OCI-LY3 (cell line): ENCODE data around the gene KLK12.

Experiments used
- H2AFZ ChIP-seq: fragments of 200-600, 300-600 bp; shearing (Covaris generic); 2 replicates; pipeline ENCODE4 v1.6.0; 2014; ENCODE audit warnings: antibody characterized with exemption, low read depth, low read length
- H3K27ac ChIP-seq: fragments of 200-600, 300-600 bp; sonication (generic); 2 replicates; pipeline ENCODE4 v1.5.1; 2014; ENCODE audit warnings: mild to moderate bottlenecking, low read length, moderate library complexity, mixed read lengths
- H3K27me3 ChIP-seq: fragments of 200-600, 300-600 bp; sonication (generic); 2 replicates; pipeline ENCODE4 v1.6.1; 2014; ENCODE audit warnings: low read depth, low read length, mixed read lengths
- H3K36me3 ChIP-seq: fragments of 200-600, 300-600 bp; sonication (generic); replicated peaks from 2 replicates; pipeline ENCODE3; 2014; ENCODE audit warnings: low read depth, low read length, mixed read lengths
- H3K4me1 ChIP-seq: fragments of 300-600, 200-600 bp; sonication (generic); 2 replicates; pipeline ENCODE4 v1.6.1; 2014; ENCODE audit warnings: low read length, mixed read lengths
- H3K4me2 ChIP-seq: fragments of 200-600, 300-600 bp; sonication (generic); 2 replicates; pipeline ENCODE4 v1.6.1; 2014; ENCODE audit warnings: low read length, mixed read lengths
- H3K4me3 ChIP-seq: fragments of 300-600, 200-600 bp; sonication (generic); 2 replicates; pipeline ENCODE4 v1.5.1; 2014; ENCODE audit warnings: antibody characterized with exemption, mild to moderate bottlenecking, low read length, moderate library complexity
- H3K79me2 ChIP-seq: fragments of 300-600, 200-600 bp; shearing (Covaris generic); 2 replicates; pipeline ENCODE4 v1.6.1; 2014; ENCODE audit warnings: mild to moderate bottlenecking, low read length, mixed read lengths
- H3K9ac ChIP-seq: fragments of 300-600, 200-600 bp; shearing (Covaris generic); 2 replicates; pipeline ENCODE4 v1.6.0; 2014; ENCODE audit warnings: mild to moderate bottlenecking, low read length, moderate library complexity
- H3K9me3 ChIP-seq: fragments of 200-600, 300-600 bp; shearing (Covaris generic); 2 replicates; pipeline ENCODE4 v1.6.1; 2014; ENCODE audit warnings: low read length, mixed read lengths; ENCODE audit not compliant: insufficient read depth
- H4K20me1 ChIP-seq: fragments of 200-600, 300-600 bp; sonication (generic); 2 replicates; pipeline ENCODE4 v1.6.1; 2016; ENCODE audit warnings: low read length, mixed read lengths; ENCODE audit not compliant: insufficient read depth
- CTCF ChIP-seq: fragments of 200-600, 300-600 bp; sonication (generic); IDR thresholded peaks from 2 replicates; pipeline ENCODE4 v1.5.1; 2014; ENCODE audit warnings: antibody characterized with exemption, low read length, low read depth
- EZH2phosphoT487 ChIP-seq: fragments of 200-600 bp; shearing (Covaris generic); IDR thresholded peaks from 2 replicates; pipeline ENCODE4 v1.6.1; 2018; ENCODE audit warnings: antibody characterized with exemption, mixed run types, low read depth

Gene KLK12

GRCh38 chr19:51064534-51065220 lies 29.9 kb upstream of the KLK12 start, which contains the start of gene KLK13:
TSS of gene KLK13 (minus strand) at chr19:51065092. CDS start at chr19:51065067, 25 bp downstream.
- no peaks in the 10 kb centered on the region for H3K79me2 ChIP-seq
- no peak within 1 kb of the TSS for H3K9ac ChIP-seq
- H3K9me3 ChIP-seq: no peaks in the 10 kb centered on the region
- peaks cover 36% of the 10 kb centered on the region for H3K27me3 ChIP-seq
- no peak within 1 kb of the TSS for H3K4me3 ChIP-seq
- no peaks in the 10 kb centered on the region for H3K4me1 ChIP-seq
- TF ChIP-seq EZH2phosphoT487: no peak
- no peak for TF ChIP-seq CTCF
- no peak within 1 kb of the TSS for H3K27ac ChIP-seq
- H4K20me1 ChIP-seq: no peaks in the 10 kb centered on the region
- no peak within 1 kb of the TSS for H2AFZ ChIP-seq
- no peaks in the 10 kb centered on the region for H3K36me3 ChIP-seq
- H3K4me2 ChIP-seq: no peak within 1 kb of the TSS

GRCh38 chr19:51063664-51064063 lies 28.9 kb upstream of the KLK12 start:
- H4K20me1 ChIP-seq: no peaks in the 10 kb centered on the region

GRCh38 chr19:51060973-51061372 lies 26.2 kb upstream of the KLK12 start:
- no peak overlapping the region for H3K4me3 ChIP-seq
- TF ChIP-seq CTCF: no peak
- TF ChIP-seq EZH2phosphoT487: no peak
- H3K4me1 ChIP-seq: no peaks in the 10 kb centered on the region
- H3K4me2 ChIP-seq: no peak overlapping the region
- H4K20me1 ChIP-seq: no peaks in the 10 kb centered on the region
- no peak overlapping the region for H3K9ac ChIP-seq
- no peaks in the 10 kb centered on the region for H3K36me3 ChIP-seq
- no peaks in the 10 kb centered on the region for H3K79me2 ChIP-seq
- peaks cover 40% of the 10 kb centered on the region for H3K27me3 ChIP-seq
- H2AFZ ChIP-seq: no peak overlapping the region
- no peaks in the 10 kb centered on the region for H3K9me3 ChIP-seq
- H3K27ac ChIP-seq: no peak overlapping the region

More at GRCh38 chr19:51063664-51064063, 28.9 kb upstream of the KLK12 start:
- H3K4me1 ChIP-seq: no peaks in the 10 kb centered on the region
- no peaks in the 10 kb centered on the region for H3K79me2 ChIP-seq
- no peak overlapping the region for H3K9ac ChIP-seq
- H3K36me3 ChIP-seq: no peaks in the 10 kb centered on the region
- H2AFZ ChIP-seq: no peak overlapping the region
- H3K27me3 ChIP-seq: peaks cover 30% of the 10 kb centered on the region; the same call in 1 of the 2 replicates
- no peak overlapping the region for H3K27ac ChIP-seq
- H3K4me3 ChIP-seq: no peak overlapping the region
- no peak overlapping the region for H3K4me2 ChIP-seq
- no peak for TF ChIP-seq EZH2phosphoT487
- no peak for TF ChIP-seq CTCF
- H3K9me3 ChIP-seq: no peaks in the 10 kb centered on the region

DNA sequence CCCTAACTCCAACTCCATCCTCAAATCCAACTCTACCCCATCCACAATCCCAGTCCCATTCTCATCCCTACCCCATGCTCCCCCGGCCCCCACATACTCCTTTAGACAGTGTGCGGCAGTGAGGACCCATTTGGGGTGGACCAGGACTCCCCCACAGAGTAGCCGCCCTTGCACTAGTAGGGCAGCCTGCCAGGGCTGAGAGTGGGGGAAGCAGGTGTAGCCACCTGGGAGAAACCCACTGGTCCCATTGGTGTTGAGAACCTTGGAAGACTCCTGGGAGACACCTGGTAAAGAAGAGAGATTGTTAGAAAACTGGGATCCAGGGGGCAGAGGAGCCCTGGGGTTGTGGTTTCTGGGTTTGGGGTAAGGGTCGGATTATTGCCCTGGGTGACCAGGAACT lies 25.5 kb upstream of the KLK12 start:
- Histone ChIP-seq H3K4me2 (no peak overlapping the region), H3K4me1 (no peaks in the 10 kb centered on the region), H3K9ac (no peak overlapping the region), H3K27me3 (peaks cover 47% of the 10 kb centered on the region), H3K79me2 (no peaks in the 10 kb centered on the region), H3K4me3 (no peak overlapping the region), H3K36me3 (no peaks in the 10 kb centered on the region), H3K27ac (no peak overlapping the region), H4K20me1 (no peaks in the 10 kb centered on the region), H3K9me3 (no peaks in the 10 kb centered on the region), H2AFZ (no peak overlapping the region)
- no peak for TF ChIP-seq EZH2phosphoT487
- no peak for TF ChIP-seq CTCF
